Fibroblast of lung (primary cell): ENCODE results near the gene SNX30.

ENCODE experiments used
- CTCF ChIP-seq, 2 donors: IDR thresholded peaks in 1 of 2; conservative IDR thresholded peaks in 1 of 2; 1 replicate in 1 of 2; 2 replicates in 1 of 2; pipeline ENCODE4 v1.5.1; 2011 to 2012; ENCODE audit warnings: low read length in 2 of 2, control low read depth in 1 of 2, inconsistent platforms in 1 of 2, low read depth in 1 of 2, mild to moderate bottlenecking in 1 of 2
- EZH2 ChIP-seq: IDR thresholded peaks from 2 replicates; pipeline ENCODE4 v1.5.1; 2012; ENCODE audit warnings: low read length, control low read depth, mild to moderate bottlenecking; ENCODE audit errors: missing control alignments

- TF ChIP-seq CTCF (conservative IDR thresholded peaks at IDR 0.05 in 1 of 2, IDR thresholded peaks at IDR 0.05 in 1 of 2; ENCODE audit: low read depth in 1 of 2, low read length in 2 of 2) (no peak), EZH2 (no peak)
Measured at GRCh38 chr9:112751056-112751795, 666 bp downstream of the SNX30 start.
